ENCODE measurements around the gene VPS35L.
A peak's percentile ranks its signal among the peaks of the same experiment; 100 is the strongest.

Gene VPS35L

GRCh38 chr16:19555186-19555937, at the start of gene VPS35L:
Gene VPS35L, plus strand, starts transcription at chr16:19555703. Its CDS starts 27 bp downstream, at chr16:19555730.
- TF ChIP-seq ZNF274 (IDR thresholded peaks at IDR 0.05; ENCODE audit: low read depth, low read length), result no peak
- H3K4me3 ChIP-seq (ENCODE audit: low read length), result peak within 1 kb of the TSS; percentile 79

- no peak overlapping the region for H3K4me3 ChIP-seq (ENCODE audit: low read length)
- no peak for TF ChIP-seq ZNF274 (IDR thresholded peaks at IDR 0.05; ENCODE audit: low read depth, low read length)
Observed at GRCh38 chr16:19506965-19507364, 48.5 kb upstream of the VPS35L start.

GRCh38 chr16:19507867-19508266, 47.6 kb upstream of the VPS35L start:
- H3K4me3 ChIP-seq (ENCODE audit: low read length), result no peak overlapping the region
- no peak for TF ChIP-seq ZNF274 (IDR thresholded peaks at IDR 0.05; ENCODE audit: low read depth, low read length)

GRCh38 chr16:19512297-19512696, 43.2 kb upstream of the VPS35L start:
- H3K4me3 ChIP-seq (ENCODE audit: low read length), result no peak overlapping the region
- TF ChIP-seq ZNF274 (IDR thresholded peaks at IDR 0.05; ENCODE audit: low read depth, low read length), result no peak

- TF ChIP-seq ZNF274 (IDR thresholded peaks at IDR 0.05; ENCODE audit: low read depth, low read length), result no peak
- no peak overlapping the region for H3K4me3 ChIP-seq (ENCODE audit: low read length)
Observed at GRCh38 chr16:19513377-19514053, 42.0 kb upstream of the VPS35L start.

- no peak for TF ChIP-seq ZNF274 (IDR thresholded peaks at IDR 0.05; ENCODE audit: low read depth, low read length)
- H3K4me3 ChIP-seq (ENCODE audit: low read length), result no peak overlapping the region
Observed at GRCh38 chr16:19515757-19516156, 39.7 kb upstream of the VPS35L start.

- no peak for TF ChIP-seq ZNF274 (IDR thresholded peaks at IDR 0.05; ENCODE audit: low read depth, low read length)
- no peak overlapping the region for H3K4me3 ChIP-seq (ENCODE audit: low read length)
Observed at GRCh38 chr16:19517424-19518089, 37.9 kb upstream of the VPS35L start.

GRCh38 chr16:19518388-19518787, 37.1 kb upstream of the VPS35L start:
- TF ChIP-seq ZNF274 (IDR thresholded peaks at IDR 0.05; ENCODE audit: low read depth, low read length), result no peak
- H3K4me3 ChIP-seq (ENCODE audit: low read length), result no peak overlapping the region

GRCh38 chr16:19520861-19521331, 34.6 kb upstream of the VPS35L start:
- TF ChIP-seq ZNF274 (IDR thresholded peaks at IDR 0.05; ENCODE audit: low read depth, low read length), result no peak
- H3K4me3 ChIP-seq (ENCODE audit: low read length), result peak overlapping the region; percentile 91

- TF ChIP-seq ZNF274 (IDR thresholded peaks at IDR 0.05; ENCODE audit: low read depth, low read length), result no peak
- H3K4me3 ChIP-seq (ENCODE audit: low read length), result peak within 1 kb of the TSS; percentile 91
Observed at GRCh38 chr16:19521471-19522396, 33.8 kb upstream of the VPS35L start, which contains the start of gene GDE1. Gene GDE1, minus strand, starts transcription at chr16:19522098. Its CDS starts 134 bp downstream, at chr16:19521964.

GRCh38 chr16:19522397-19522732, 33.1 kb upstream of the VPS35L start:
- H3K4me3 ChIP-seq (ENCODE audit: low read length), result no peak overlapping the region; the same call in 1 of the 2 replicates
- no peak for TF ChIP-seq ZNF274 (IDR thresholded peaks at IDR 0.05; ENCODE audit: low read depth, low read length)

- TF ChIP-seq ZNF274 (IDR thresholded peaks at IDR 0.05; ENCODE audit: low read depth, low read length), result no peak
- H3K4me3 ChIP-seq (ENCODE audit: low read length), result no peak overlapping the region
Observed at GRCh38 chr16:19522760-19523159, 32.7 kb upstream of the VPS35L start.

GRCh38 chr16:19523184-19523558, 32.3 kb upstream of the VPS35L start:
- TF ChIP-seq ZNF274 (IDR thresholded peaks at IDR 0.05; ENCODE audit: low read depth, low read length), result no peak
- H3K4me3 ChIP-seq (ENCODE audit: low read length), result no peak overlapping the region
